Keratinocyte (primary cell): ENCODE data around the gene GRK1. TPM values are rescaled to one million over a fixed set of nuclear protein-coding genes. Genes with fewer than 3 reads are reported as not detected.

Source experiments
- DNase-seq: peaks from one replicate; pipeline ENCODE4 v3.0.0-alpha.2; 2011; ENCODE audit warnings: low read depth, missing footprints, low spot score
- FAIRE-seq: peaks from 2 replicates; lab custom pipeline; 2011; peaks lifted over from hg19 to GRCh38; lab: Jason Lieb, UNC
- H2AFZ ChIP-seq: 2 replicates; pipeline ENCODE4 v1.6.0; 2012; ENCODE audit warnings: low read length, control low read depth, inconsistent platforms; ENCODE audit not compliant: control insufficient read depth
- H3K27ac ChIP-seq: 2 replicates; pipeline ENCODE4 v1.5.1; 2011; ENCODE audit warnings: low read length; ENCODE audit not compliant: control insufficient read depth, insufficient read depth
- H3K27me3 ChIP-seq: 3 replicates; pipeline ENCODE4 v1.6.0; 2011; ENCODE audit warnings: low read length; ENCODE audit not compliant: control insufficient read depth, insufficient read depth; ENCODE audit errors: extremely low read depth
- H3K36me3 ChIP-seq, 2 experiments: 2 replicates in 1 of 2; 3 replicates in 1 of 2; pipeline ENCODE4 v1.5.1; 2011; ENCODE audit warnings: low read length in 2 of 2, mild to moderate bottlenecking in 1 of 2; ENCODE audit not compliant: control insufficient read depth in 2 of 2, insufficient read depth in 2 of 2; ENCODE audit errors: extremely low read depth in 1 of 2
- H3K4me1 ChIP-seq: 3 replicates; pipeline ENCODE4 v1.5.1; 2011; ENCODE audit warnings: low read length; ENCODE audit not compliant: control insufficient read depth, insufficient read depth; ENCODE audit errors: extremely low read depth
- H3K4me2 ChIP-seq: 3 replicates; pipeline ENCODE4 v1.6.0; 2011; ENCODE audit warnings: low read depth, low read length; ENCODE audit not compliant: control insufficient read depth, insufficient read depth; ENCODE audit errors: extremely low read depth
- H3K4me3 ChIP-seq, 3 experiments: fragments of 200-600 bp in 1 of 3; sonication (generic) in 1 of 3; 2 replicates in 2 of 3; 3 replicates in 1 of 3; pipeline ENCODE4 v1.5.1; 2011 to 2016; ENCODE audit warnings: low read length in 3 of 3, mild to moderate bottlenecking in 3 of 3, control low read depth in 2 of 3, inconsistent platforms in 1 of 3, low read depth in 1 of 3, mixed read lengths in 1 of 3, mixed run types in 1 of 3, moderate library complexity in 1 of 3; ENCODE audit not compliant: control insufficient read depth in 2 of 3, insufficient read depth in 2 of 3; ENCODE audit errors: extremely low read depth in 1 of 3
- H3K79me2 ChIP-seq: 2 replicates; pipeline ENCODE4 v1.6.0; 2012; ENCODE audit warnings: low read length; ENCODE audit not compliant: control insufficient read depth, insufficient read depth
- H3K9ac ChIP-seq: 3 replicates; pipeline ENCODE4 v1.6.0; 2011; ENCODE audit warnings: low read length; ENCODE audit not compliant: control insufficient read depth, insufficient read depth; ENCODE audit errors: extremely low read depth
- H3K9me1 ChIP-seq: 3 replicates; pipeline ENCODE4 v1.6.0; 2011; ENCODE audit warnings: low read length; ENCODE audit not compliant: control insufficient read depth, insufficient read depth; ENCODE audit errors: extremely low read depth
- H3K9me3 ChIP-seq: 2 replicates; pipeline ENCODE4 v1.5.1; 2012; ENCODE audit warnings: low read depth, low read length; ENCODE audit not compliant: control insufficient read depth
- H4K20me1 ChIP-seq: 3 replicates; pipeline ENCODE4 v1.6.0; 2011; ENCODE audit warnings: low read length; ENCODE audit not compliant: control insufficient read depth, insufficient read depth; ENCODE audit errors: extremely low read depth
- CTCF ChIP-seq, 3 experiments: IDR thresholded peaks in 1 of 3; conservative IDR thresholded peaks in 1 of 3; optimal IDR thresholded peaks in 1 of 3; 2 replicates in 2 of 3; 3 replicates in 1 of 3; pipeline versions ENCODE3 to v1.5.1; 2011; ENCODE audit warnings: low read length in 3 of 3, mild to moderate bottlenecking in 3 of 3, moderate library complexity in 2 of 3, control low read depth in 1 of 3, inconsistent platforms in 1 of 3; ENCODE audit not compliant: insufficient read depth in 2 of 3; ENCODE audit errors: extremely low read depth in 1 of 3
- EZH2 ChIP-seq: IDR thresholded peaks from one replicate; pipeline ENCODE4 v1.6.1; 2012; ENCODE audit warnings: inconsistent platforms, mild to moderate bottlenecking, low read length, moderate library complexity
- dilution Hi-C: fragments of 300-500 bp; cut with MboI; formaldehyde crosslinking; loops from one replicate; pipeline ENCODE4 v1.7.0; 2020; ENCODE audit warnings: low sequenced_read_pairs; ENCODE audit not compliant: extremely low pct_ligation_motif_present
- polyA plus RNA-seq, 5 experiments: library from polyadenylated mRNA; depleted of rRNA in 3 of 5; stranded (reverse) in 3 of 5; stranded (forward) in 1 of 5; unstranded in 1 of 5; fragments of >200 nt; gene quantifications; 1 replicate in 1 of 5; 2 replicates in 3 of 5; 3 replicates in 1 of 5; pipeline versions ENCODE4 v1.2.1 to v1.2.3, GENCODE V29; 2011 to 2012; ENCODE audit warnings: missing spikeins in 2 of 5, low read depth in 1 of 5, low replicate concordance in 1 of 5

GRK1 gene
- polyA plus RNA-seq, 1 donor (not counting 4 experiments of a cell fraction or from before 2014, with no cell fraction given), result not detected

GRCh38 chr13:113758651-113759524 lies 91.9 kb downstream of the GRK1 start, which contains the start of gene TMEM255B:
Gene TMEM255B (plus strand): TSS chr13:113759226. CDS start chr13:113759270, 44 bp downstream.
- no peaks in the 10 kb centered on the region for H3K9me3 ChIP-seq
- no peaks in the 10 kb centered on the region for H4K20me1 ChIP-seq
- peak within 1 kb of the TSS; percentile 60 to 83 (median 76) for H3K4me3 ChIP-seq
- H3K4me1 ChIP-seq, result peaks cover 12% of the 10 kb centered on the region
- peaks cover 53% of the 10 kb centered on the region for H3K27me3 ChIP-seq
- FAIRE-seq (no peak), DNase-seq (no peak)
- TF ChIP-seq CTCF (optimal IDR thresholded peaks at IDR 0.05 in 1 of 3, IDR thresholded peaks at IDR 0.05 in 1 of 3, conservative IDR thresholded peaks at IDR 0.05 in 1 of 3; ENCODE audit: extremely low read depth in 1 of 3, insufficient read depth in 2 of 3, low read length in 3 of 3), result peak in 1 of 3 experiments; percentile 39
- no peak for TF ChIP-seq EZH2
- no peak within 1 kb of the TSS for H3K27ac ChIP-seq
- H3K9ac ChIP-seq, result peak within 1 kb of the TSS; percentile 66
- no peaks in the 10 kb centered on the region for H3K9me1 ChIP-seq
- no peaks in the 10 kb centered on the region for H3K36me3 ChIP-seq
- H3K79me2 ChIP-seq, result no peaks in the 10 kb centered on the region
- peak within 1 kb of the TSS; percentile 94 for H2AFZ ChIP-seq
- dilution Hi-C loops, result no loop called here
- H3K4me2 ChIP-seq, result peak within 1 kb of the TSS; percentile 100

GRCh38 chr13:113759525-113760137 lies 92.6 kb downstream of the GRK1 start:
- Histone ChIP-seq H2AFZ (peak overlapping the region; percentile 94), H3K27me3 (peaks cover 45% of the 10 kb centered on the region), H3K79me2 (no peaks in the 10 kb centered on the region), H3K36me3 (no peaks in the 10 kb centered on the region), H3K4me2 (peak overlapping the region; percentile 100), H4K20me1 (no peaks in the 10 kb centered on the region), H3K27ac (no peak overlapping the region), H3K4me3 (peak overlapping the region; percentile 60 to 83 (median 76)), H3K9me3 (no peaks in the 10 kb centered on the region), H3K4me1 (peaks cover 12% of the 10 kb centered on the region), H3K9me1 (no peaks in the 10 kb centered on the region), H3K9ac (peak overlapping the region; percentile 29)
- DNase-seq (no peak), FAIRE-seq (no peak)
- dilution Hi-C loops, result no loop called here
- TF ChIP-seq EZH2 (peak; percentile 64), CTCF (optimal IDR thresholded peaks at IDR 0.05 in 1 of 3, IDR thresholded peaks at IDR 0.05 in 1 of 3, conservative IDR thresholded peaks at IDR 0.05 in 1 of 3; ENCODE audit: extremely low read depth in 1 of 3, insufficient read depth in 2 of 3, low read length in 3 of 3) (no peak)
